OCI-LY1 (cell line): Measurements from ENCODE around the gene MMRN2.
"Not testable (repeated sequence)": the region's sequence is repeated elsewhere in the genome, so short reads cannot be mapped to it uniquely, and the experiment has no call there.

ENCODE experiments used
- H2AFZ ChIP-seq: fragments of 200-600 bp; sonication (generic), shearing (Covaris generic); 2 replicates; pipeline ENCODE4 v1.6.0; 2014; ENCODE audit warnings: antibody characterized with exemption, mild to moderate bottlenecking, low read length
- H3F3A ChIP-seq: fragments of 200-600 bp; sonication (generic), shearing (Covaris generic); 2 replicates; pipeline ENCODE4 v1.6.0; 2014; ENCODE audit warnings: mild to moderate bottlenecking, antibody characterized with exemption, low read length, moderate library complexity; ENCODE audit not compliant: insufficient read depth
- H3K27ac ChIP-seq: fragments of 200-600 bp; sonication (generic); 2 replicates; pipeline ENCODE4 v1.5.1; 2014; ENCODE audit warnings: low read length, mixed run types, mild to moderate bottlenecking, low read depth; ENCODE audit not compliant: poor library complexity, severe bottlenecking
- H3K27me3 ChIP-seq: fragments of 200-600 bp; sonication (generic); 2 replicates; pipeline ENCODE4 v1.6.0; 2014; ENCODE audit warnings: antibody characterized with exemption, mild to moderate bottlenecking, low read length, moderate library complexity; ENCODE audit not compliant: insufficient read depth
- H3K36me3 ChIP-seq: fragments of 200-600 bp; sonication (generic); 2 replicates; pipeline ENCODE4 v1.6.1; 2014; ENCODE audit warnings: mild to moderate bottlenecking, antibody characterized with exemption, low read length, moderate library complexity, mixed read lengths; ENCODE audit not compliant: insufficient read depth
- H3K4me1 ChIP-seq: fragments of 200-600 bp; sonication (generic); 2 replicates; pipeline ENCODE4 v1.5.1; 2014; ENCODE audit warnings: mild to moderate bottlenecking, low read length, moderate library complexity; ENCODE audit not compliant: insufficient read depth, severe bottlenecking
- H3K4me2 ChIP-seq: fragments of 200-600 bp; sonication (generic), shearing (Covaris generic); 2 replicates; pipeline ENCODE4 v1.6.1; 2014; ENCODE audit warnings: low read length
- H3K4me3 ChIP-seq: fragments of 200-600 bp; sonication (generic); 2 replicates; pipeline ENCODE4 v1.5.1; 2014; ENCODE audit warnings: low read length, low read depth, mild to moderate bottlenecking, mixed read lengths; ENCODE audit not compliant: poor library complexity, severe bottlenecking
- H3K79me2 ChIP-seq: fragments of 200-600 bp; shearing (Covaris generic); 2 replicates; pipeline ENCODE4 v1.6.1; 2016; ENCODE audit warnings: mixed run types, low read length, mixed read lengths; ENCODE audit not compliant: insufficient read depth
- H3K9ac ChIP-seq: fragments of 200-600 bp; sonication (generic), shearing (Covaris generic); 2 replicates; pipeline ENCODE4 v1.6.1; 2014; ENCODE audit warnings: mild to moderate bottlenecking, low read length, mixed read lengths
- H3K9me2 ChIP-seq: fragments of 200-600 bp; sonication (generic), shearing (Covaris generic); 2 replicates; pipeline ENCODE4 v1.6.1; 2014; ENCODE audit warnings: low read depth, mild to moderate bottlenecking, low read length, mixed read lengths
- H3K9me3 ChIP-seq: fragments of 200-600 bp; shearing (Covaris generic); 2 replicates; pipeline ENCODE4 v1.6.1; 2014; ENCODE audit warnings: low read length, mixed read lengths
- H4K20me1 ChIP-seq: fragments of 200-600 bp; sonication (generic), shearing (Covaris generic); 2 replicates; pipeline ENCODE4 v1.6.0; 2016; ENCODE audit warnings: mild to moderate bottlenecking, low read length; ENCODE audit not compliant: insufficient read depth
- CTCF ChIP-seq: fragments of 200-600 bp; sonication (generic), shearing (Covaris generic); IDR thresholded peaks from 2 replicates; pipeline ENCODE4 v1.5.1; 2017; ENCODE audit warnings: mild to moderate bottlenecking, antibody characterized with exemption, low read length, moderate library complexity, mixed read lengths
- EZH2 ChIP-seq: fragments of 200-600 bp; sonication (generic), shearing (Covaris generic); IDR thresholded peaks from 2 replicates; pipeline ENCODE4 v1.8.0; 2017; ENCODE audit warnings: borderline replicate concordance, mixed run types, mild to moderate bottlenecking, antibody characterized with exemption, low read length, moderate library complexity, mixed read lengths

MMRN2 gene

GRCh38 chr10:86936661-86937501 is 20.5 kb downstream of the MMRN2 start:
- no peaks in the 10 kb centered on the region for H3F3A ChIP-seq
- H3K4me3 ChIP-seq: no peak overlapping the region
- no peak for TF ChIP-seq EZH2
- TF ChIP-seq CTCF: no peak
- H4K20me1 ChIP-seq: no peaks in the 10 kb centered on the region
- H3K27me3 ChIP-seq: no peaks in the 10 kb centered on the region
- peaks cover 4% of the 10 kb centered on the region for H3K4me1 ChIP-seq
- no peak overlapping the region for H3K4me2 ChIP-seq
- H3K9me2 ChIP-seq: no peaks in the 10 kb centered on the region
- no peak overlapping the region for H3K9ac ChIP-seq
- no peaks in the 10 kb centered on the region for H3K36me3 ChIP-seq
- no peak overlapping the region for H2AFZ ChIP-seq
- no peaks in the 10 kb centered on the region for H3K9me3 ChIP-seq
- no peak overlapping the region for H3K27ac ChIP-seq
- H3K79me2 ChIP-seq: no peaks in the 10 kb centered on the region

- not testable (repeated sequence) for H3K9ac ChIP-seq, H4K20me1 ChIP-seq
Observed at GRCh38 chr10:86934162-86934711, 23.2 kb downstream of the MMRN2 start.

GRCh38 chr10:86932674-86933073 is 24.7 kb downstream of the MMRN2 start:
- Histone ChIP-seq H3K27me3 (no peaks in the 10 kb centered on the region), H3K4me1 (no peaks in the 10 kb centered on the region), H3K4me2 (no peak overlapping the region), H3K9me2 (no peaks in the 10 kb centered on the region), H3F3A (no peaks in the 10 kb centered on the region), H3K27ac (no peak overlapping the region), H4K20me1 (no peaks in the 10 kb centered on the region), H2AFZ (no peak overlapping the region), H3K4me3 (no peak overlapping the region), H3K9me3 (no peaks in the 10 kb centered on the region), H3K36me3 (no peaks in the 10 kb centered on the region; the same call in 1 of the 2 replicates), H3K9ac (no peak overlapping the region), H3K79me2 (no peaks in the 10 kb centered on the region)
- TF ChIP-seq EZH2: no peak
- TF ChIP-seq CTCF: no peak

More at GRCh38 chr10:86934162-86934711, 23.2 kb downstream of the MMRN2 start:
- not testable (repeated sequence) for H3K27me3 ChIP-seq, H3K4me2 ChIP-seq, H3K27ac ChIP-seq, H3K4me1 ChIP-seq, H3K36me3 ChIP-seq, H3K79me2 ChIP-seq, H3K9me2 ChIP-seq, H2AFZ ChIP-seq, H3F3A ChIP-seq, H3K9me3 ChIP-seq, H3K4me3 ChIP-seq
